Mesenchymal stem cell (in vitro differentiated cells and primary cell): ENCODE data around the gene ME1.
"Not testable (repeated sequence)": the region's sequence is repeated elsewhere in the genome, so short reads cannot be mapped to it uniquely, and the experiment has no call there.

Experiments
- DNase-seq: peaks from one replicate; pipeline ENCODE4 v3.0.0-alpha.2; 2013
- H2AFZ ChIP-seq: one replicate; pipeline ENCODE4 v1.6.1; 2013; ENCODE audit warnings: low read depth, mild to moderate bottlenecking, control low read depth, inconsistent platforms, low read length, moderate library complexity
- H2AK5ac ChIP-seq: 2 replicates; pipeline ENCODE4 v1.6.1; 2013; ENCODE audit warnings: low read length, moderate library complexity, mild to moderate bottlenecking, inconsistent platforms; ENCODE audit not compliant: severe bottlenecking
- H2BK120ac ChIP-seq: one replicate; pipeline ENCODE4 v1.6.1; 2013; ENCODE audit warnings: low read depth, mild to moderate bottlenecking, inconsistent platforms, low read length, moderate library complexity
- H2BK12ac ChIP-seq, 2 experiments: one replicate each; pipeline ENCODE4 v1.6.1; 2013; ENCODE audit warnings: inconsistent platforms in 2 of 2, low read length in 2 of 2, mild to moderate bottlenecking in 2 of 2, moderate library complexity in 2 of 2, control low read depth in 1 of 2
- H2BK15ac ChIP-seq: one replicate; pipeline ENCODE4 v1.6.1; 2013; ENCODE audit warnings: mild to moderate bottlenecking, low read depth, inconsistent platforms; ENCODE audit not compliant: poor library complexity, severe bottlenecking
- H2BK5ac ChIP-seq: 2 replicates; pipeline ENCODE4 v1.6.1; 2013; ENCODE audit warnings: low read depth, mild to moderate bottlenecking, low read length, control low read depth, inconsistent platforms; ENCODE audit not compliant: poor library complexity, severe bottlenecking
- H3K14ac ChIP-seq, 2 experiments: one replicate each; pipeline ENCODE4 v1.6.1; 2013; ENCODE audit warnings: inconsistent platforms in 2 of 2, low read length in 2 of 2, control low read depth in 1 of 2, mild to moderate bottlenecking in 1 of 2, moderate library complexity in 1 of 2
- H3K18ac ChIP-seq, 2 experiments: one replicate each; pipeline ENCODE4 v1.6.1; 2013; ENCODE audit warnings: inconsistent platforms in 2 of 2, low read length in 2 of 2, control low read depth in 1 of 2, low read depth in 1 of 2, mild to moderate bottlenecking in 1 of 2
- H3K23ac ChIP-seq, 2 experiments: one replicate each; pipeline ENCODE4 v1.6.1; 2013; ENCODE audit warnings: inconsistent platforms in 2 of 2, low read length in 2 of 2, mild to moderate bottlenecking in 2 of 2, moderate library complexity in 2 of 2, control low read depth in 1 of 2
- H3K27ac ChIP-seq: 2 replicates; pipeline ENCODE4 v1.5.1; 2013; ENCODE audit warnings: mild to moderate bottlenecking, moderate library complexity, low read length, control low read depth, inconsistent platforms; ENCODE audit not compliant: poor library complexity, severe bottlenecking
- H3K27me3 ChIP-seq, 2 experiments: 2 replicates each; pipeline versions ENCODE4 v1.6.1 to v1.7.0; 2013; ENCODE audit warnings: low read length in 2 of 2, mild to moderate bottlenecking in 2 of 2, moderate library complexity in 2 of 2, control low read depth in 1 of 2, inconsistent platforms in 1 of 2; ENCODE audit not compliant: control insufficient read depth in 1 of 2, insufficient read depth in 1 of 2
- H3K36me3 ChIP-seq, 2 experiments: 2 replicates each; pipeline versions ENCODE4 v1.6.1 to v1.7.0; 2013; ENCODE audit warnings: low read length in 2 of 2, control low read depth in 1 of 2, inconsistent platforms in 1 of 2, low read depth in 1 of 2, mild to moderate bottlenecking in 1 of 2; ENCODE audit not compliant: insufficient read depth in 2 of 2, control insufficient read depth in 1 of 2
- H3K4ac ChIP-seq, 2 experiments: one replicate each; pipeline ENCODE4 v1.6.1; 2013; ENCODE audit warnings: inconsistent platforms in 2 of 2, low read length in 2 of 2, mild to moderate bottlenecking in 2 of 2, moderate library complexity in 2 of 2, control low read depth in 1 of 2, low read depth in 1 of 2
- H3K4me1 ChIP-seq: 2 replicates; pipeline ENCODE4 v1.6.1; 2013; ENCODE audit warnings: low read depth, low read length, control low read depth; ENCODE audit not compliant: control insufficient read depth, insufficient read depth
- H3K4me2 ChIP-seq: 2 replicates; pipeline ENCODE4 v1.6.1; 2013; ENCODE audit warnings: low read length, mild to moderate bottlenecking, inconsistent platforms; ENCODE audit not compliant: poor library complexity, severe bottlenecking
- H3K4me3 ChIP-seq, 2 experiments: 2 replicates each; pipeline versions ENCODE4 v1.5.1 to v1.7.0; 2013; ENCODE audit warnings: low read length in 2 of 2, mild to moderate bottlenecking in 2 of 2, control low read depth in 1 of 2, low read depth in 1 of 2; ENCODE audit not compliant: insufficient read depth in 1 of 2
- H3K79me1 ChIP-seq: replicated peaks from 2 replicates; pipeline ENCODE4 v1.6.1; 2013; ENCODE audit warnings: mild to moderate bottlenecking, control low read depth, low read length, inconsistent platforms; ENCODE audit not compliant: poor library complexity, severe bottlenecking
- H3K9ac ChIP-seq: 2 replicates; pipeline ENCODE4 v1.7.0; 2013; ENCODE audit warnings: mild to moderate bottlenecking, low read length, moderate library complexity
- H3K9me3 ChIP-seq: 2 replicates; pipeline ENCODE4 v1.7.0; 2013; ENCODE audit warnings: mild to moderate bottlenecking, low read length; ENCODE audit not compliant: control insufficient read depth
- H4K8ac ChIP-seq: one replicate; pipeline ENCODE4 v1.6.1; 2013; ENCODE audit warnings: inconsistent platforms, mild to moderate bottlenecking, low read length, moderate library complexity
- H4K91ac ChIP-seq: one replicate; pipeline ENCODE4 v1.6.1; 2013; ENCODE audit warnings: mild to moderate bottlenecking, low read length, inconsistent platforms
- WGBS: methylation state at CpG from one replicate; pipeline ENCODE4 v1.1.7; 2013; ENCODE audit warnings: mixed read lengths; 5-methylcytosine and 5-hydroxymethylcytosine counted together

The ME1 gene

DNA sequence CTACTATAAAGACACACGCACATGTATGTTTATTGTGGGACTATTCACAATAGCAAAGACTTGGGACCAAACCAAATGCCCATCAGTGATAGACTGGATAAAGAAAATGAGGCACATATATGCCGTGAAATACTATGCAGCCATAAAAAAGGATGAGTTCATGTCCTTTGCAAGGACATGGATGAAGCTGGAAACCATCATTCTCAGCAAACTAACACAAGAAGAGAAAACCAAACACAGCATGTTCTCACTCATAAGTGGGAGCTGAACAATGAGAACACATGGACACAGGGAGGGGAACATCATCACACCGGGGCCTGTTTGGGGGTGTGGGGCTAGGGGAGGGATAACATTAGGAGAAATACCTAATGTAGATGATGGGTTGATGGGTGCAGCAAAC, 174.1 kb downstream of the ME1 start:
- H3K9me3 ChIP-seq, H2AK5ac ChIP-seq, H3K4ac ChIP-seq, H3K4me3 ChIP-seq, H3K14ac ChIP-seq, H4K8ac ChIP-seq, H2BK15ac ChIP-seq, H2AFZ ChIP-seq, H3K4me2 ChIP-seq, H3K79me1 ChIP-seq, H2BK5ac ChIP-seq, H3K23ac ChIP-seq, H4K91ac ChIP-seq, H3K18ac ChIP-seq, H3K27me3 ChIP-seq, H3K4me1 ChIP-seq, H3K27ac ChIP-seq, H2BK120ac ChIP-seq, H3K9ac ChIP-seq, DNase-seq, H2BK12ac ChIP-seq: not testable (repeated sequence)
- H3K36me3 ChIP-seq: peaks cover 0 to 16% of the 10 kb centered on the region in 2 experiments
- WGBS: no CpG with 5 or more reads among the region's 3 CpGs

DNA sequence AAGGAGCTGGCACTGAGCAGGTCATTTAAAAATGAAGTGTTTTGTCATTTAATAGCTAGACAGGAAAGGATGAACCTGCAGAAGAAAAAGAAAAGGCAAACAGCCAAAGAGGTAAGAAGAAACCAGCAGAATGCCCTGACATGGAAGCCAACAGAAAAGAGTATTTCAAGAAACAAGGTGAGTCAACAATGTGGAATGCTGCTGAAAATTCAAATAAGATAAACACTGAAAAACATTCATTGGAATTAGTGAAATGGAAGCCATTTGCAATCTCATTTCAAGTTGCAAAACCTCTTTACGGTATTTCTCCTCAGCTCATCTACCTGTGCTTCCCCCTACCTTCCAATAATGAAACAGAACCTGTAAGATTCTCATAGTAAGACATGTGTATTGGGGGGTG, 178.1 kb downstream of the ME1 start:
- no peak overlapping the region for H3K4ac ChIP-seq
- H3K18ac ChIP-seq: no peak overlapping the region
- no peak overlapping the region for H2BK15ac ChIP-seq
- H4K8ac ChIP-seq: no peak overlapping the region
- H3K36me3 ChIP-seq: peaks cover 0 to 32% of the 10 kb centered on the region in 2 experiments
- peaks cover 3% of the 10 kb centered on the region for H3K4me1 ChIP-seq
- no peaks in the 10 kb centered on the region for H3K9me3 ChIP-seq
- H2BK120ac ChIP-seq: no peak overlapping the region
- no CpG with 5 or more reads among the region's 1 CpG for WGBS
- no peak overlapping the region for H3K23ac ChIP-seq
- no peaks in the 10 kb centered on the region for H3K27me3 ChIP-seq
- no peak overlapping the region for H2AFZ ChIP-seq
- no peak overlapping the region for H3K9ac ChIP-seq
- no peak overlapping the region for H3K4me2 ChIP-seq
- H3K79me1 ChIP-seq: peaks cover 2% of the 10 kb centered on the region
- H4K91ac ChIP-seq: no peak overlapping the region
- peak; percentile 59 for DNase-seq
- H3K14ac ChIP-seq: no peak overlapping the region
- H2BK12ac ChIP-seq: no peak overlapping the region
- no peak overlapping the region for H2AK5ac ChIP-seq
- H3K27ac ChIP-seq: peak overlapping the region; percentile 65
- H3K4me3 ChIP-seq: no peak overlapping the region
- H2BK5ac ChIP-seq: no peak overlapping the region

- no peak overlapping the region for H3K4ac ChIP-seq
- no peak overlapping the region for H4K8ac ChIP-seq
- no peak overlapping the region for H2BK5ac ChIP-seq
- H3K4me1 ChIP-seq: peaks cover 3% of the 10 kb centered on the region
- H2BK120ac ChIP-seq: no peak overlapping the region
- no peak overlapping the region for H3K4me2 ChIP-seq
- no peaks in the 10 kb centered on the region for H3K9me3 ChIP-seq
- no peak overlapping the region for H2BK12ac ChIP-seq
- no peak overlapping the region for H3K18ac ChIP-seq
- no peak overlapping the region for H2BK15ac ChIP-seq
- no peak overlapping the region for H2AK5ac ChIP-seq
- peaks cover 0 to 32% of the 10 kb centered on the region in 2 experiments for H3K36me3 ChIP-seq
- no peak for DNase-seq
- H3K23ac ChIP-seq: no peak overlapping the region
- peaks cover 2% of the 10 kb centered on the region for H3K79me1 ChIP-seq
- H3K27ac ChIP-seq: no peak overlapping the region
- no peak overlapping the region for H3K4me3 ChIP-seq
- H3K14ac ChIP-seq: no peak overlapping the region
- H2AFZ ChIP-seq: no peak overlapping the region
- H4K91ac ChIP-seq: no peak overlapping the region
- no peak overlapping the region for H3K9ac ChIP-seq
- no peaks in the 10 kb centered on the region for H3K27me3 ChIP-seq
These were observed 180.6 kb downstream of the ME1 start for GRCh38 chr6:83250235-83250634.

- Histone ChIP-seq H3K36me3 (peaks cover 0 to 24% of the 10 kb centered on the region in 2 experiments), H3K4me1 (peaks cover 3% of the 10 kb centered on the region), H4K91ac (no peak overlapping the region), H2AK5ac (no peak overlapping the region), H3K4me2 (no peak overlapping the region), H2AFZ (no peak overlapping the region), H3K14ac (no peak overlapping the region), H3K9me3 (no peaks in the 10 kb centered on the region), H3K79me1 (peaks cover 5% of the 10 kb centered on the region), H3K4ac (no peak overlapping the region), H3K27ac (no peak overlapping the region), H2BK5ac (no peak overlapping the region), H3K18ac (no peak overlapping the region), H3K9ac (no peak overlapping the region), H3K23ac (no peak overlapping the region), H2BK15ac (no peak overlapping the region), H4K8ac (no peak overlapping the region), H3K4me3 (no peak overlapping the region), H3K27me3 (no peaks in the 10 kb centered on the region), H2BK12ac (no peak overlapping the region), H2BK120ac (no peak overlapping the region)
- no peak for DNase-seq
- WGBS: 97% methylated on average over 3 of the region's 3 CpGs
These were observed 183.4 kb downstream of the ME1 start for GRCh38 chr6:83247471-83247870.
